Measurements from ENCODE around the gene TMED5.

The TMED5 gene

GRCh38 chr1:93155335-93155734 is 24.9 kb downstream of the TMED5 start:
- no peak for DNase-seq (ENCODE audit: low spot score)
- in situ Hi-C loops (cut with MboI; ENCODE audit: low sequenced_read_pairs, unreplicated experiment), result no loop called here
- TF ChIP-seq CTCF (IDR thresholded peaks at IDR 0.05; ENCODE audit: borderline replicate concordance, control extremely low read depth, extremely low read depth, insufficient read depth, missing control alignments), result no peak

GRCh38 chr1:93154898-93155297 is 25.3 kb downstream of the TMED5 start:
- no peak for DNase-seq (ENCODE audit: low spot score)
- TF ChIP-seq CTCF (IDR thresholded peaks at IDR 0.05; ENCODE audit: borderline replicate concordance, control extremely low read depth, extremely low read depth, insufficient read depth, missing control alignments), result no peak
- in situ Hi-C loops (cut with MboI; ENCODE audit: low sequenced_read_pairs, unreplicated experiment), result no loop called here

GRCh38 chr1:93152835-93153234 is 27.4 kb downstream of the TMED5 start:
- no peak for DNase-seq (ENCODE audit: low spot score)
- in situ Hi-C loops (cut with MboI; ENCODE audit: low sequenced_read_pairs, unreplicated experiment), result no loop called here
- no peak for TF ChIP-seq CTCF (IDR thresholded peaks at IDR 0.05; ENCODE audit: borderline replicate concordance, control extremely low read depth, extremely low read depth, insufficient read depth, missing control alignments)

GRCh38 chr1:93151474-93151873 is 28.7 kb downstream of the TMED5 start:
- no peak for DNase-seq (ENCODE audit: low spot score)
- TF ChIP-seq CTCF (IDR thresholded peaks at IDR 0.05; ENCODE audit: borderline replicate concordance, control extremely low read depth, extremely low read depth, insufficient read depth, missing control alignments), result no peak
- in situ Hi-C loops (cut with MboI; ENCODE audit: low sequenced_read_pairs, unreplicated experiment), result no loop called here

GRCh38 chr1:93150729-93151128 is 29.5 kb downstream of the TMED5 start:
- no peak for DNase-seq (ENCODE audit: low spot score)
- TF ChIP-seq CTCF (IDR thresholded peaks at IDR 0.05; ENCODE audit: borderline replicate concordance, control extremely low read depth, extremely low read depth, insufficient read depth, missing control alignments), result no peak
- in situ Hi-C loops (cut with MboI; ENCODE audit: low sequenced_read_pairs, unreplicated experiment), result no loop called here

GRCh38 chr1:93148001-93148400 is 32.2 kb downstream of the TMED5 start:
- in situ Hi-C loops (cut with MboI; ENCODE audit: low sequenced_read_pairs, unreplicated experiment), result no loop called here
- no peak for DNase-seq (ENCODE audit: low spot score)
- no peak for TF ChIP-seq CTCF (IDR thresholded peaks at IDR 0.05; ENCODE audit: borderline replicate concordance, control extremely low read depth, extremely low read depth, insufficient read depth, missing control alignments)

GRCh38 chr1:93143769-93144168 is 36.4 kb downstream of the TMED5 start:
- no peak for DNase-seq (ENCODE audit: low spot score)
- no peak for TF ChIP-seq CTCF (IDR thresholded peaks at IDR 0.05; ENCODE audit: borderline replicate concordance, control extremely low read depth, extremely low read depth, insufficient read depth, missing control alignments)
- in situ Hi-C loops (cut with MboI; ENCODE audit: low sequenced_read_pairs, unreplicated experiment), result no loop called here
